HG03097 (cell line): ENCODE results near the gene ARHGDIG.
A peak's percentile ranks its signal among the peaks of the same experiment; 100 is the strongest.
"Not testable (repeated sequence)": the region's sequence is repeated elsewhere in the genome, so short reads cannot be mapped to it uniquely, and the experiment has no call there.

Source experiments
- ATAC-seq: cut with Tn5 transposase; IDR thresholded peaks from one replicate; pipeline ENCODE4 v1.9.1; 2021; ENCODE audit not compliant: unreplicated experiment, low FRiP score

The ARHGDIG gene

DNA sequence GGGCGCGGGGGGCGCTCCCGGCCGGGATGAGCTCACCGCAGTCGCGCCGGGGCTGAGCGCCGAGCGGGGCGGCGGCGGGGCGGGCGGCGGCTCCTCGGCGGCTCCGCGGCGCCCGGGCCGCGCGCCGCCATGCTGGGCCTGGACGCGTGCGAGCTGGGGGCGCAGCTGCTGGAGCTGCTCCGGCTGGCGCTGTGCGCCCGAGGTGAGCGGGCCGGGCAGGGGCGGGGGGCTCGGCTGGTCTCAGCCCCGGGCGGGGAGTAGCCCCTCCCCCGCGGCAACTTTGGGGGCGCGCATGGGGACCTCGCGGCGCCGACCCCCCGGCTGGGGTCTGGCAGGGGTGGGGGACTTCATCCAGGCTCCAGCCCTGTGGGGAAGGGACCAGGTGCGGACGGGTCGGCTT, at the start of gene ARHGDIG:
Gene ARHGDIG, plus strand, starts transcription at position 40 of the 400 bp plus-strand sequence. Its CDS starts 90 bp downstream, at position 130.
- no peak for ATAC-seq

DNA sequence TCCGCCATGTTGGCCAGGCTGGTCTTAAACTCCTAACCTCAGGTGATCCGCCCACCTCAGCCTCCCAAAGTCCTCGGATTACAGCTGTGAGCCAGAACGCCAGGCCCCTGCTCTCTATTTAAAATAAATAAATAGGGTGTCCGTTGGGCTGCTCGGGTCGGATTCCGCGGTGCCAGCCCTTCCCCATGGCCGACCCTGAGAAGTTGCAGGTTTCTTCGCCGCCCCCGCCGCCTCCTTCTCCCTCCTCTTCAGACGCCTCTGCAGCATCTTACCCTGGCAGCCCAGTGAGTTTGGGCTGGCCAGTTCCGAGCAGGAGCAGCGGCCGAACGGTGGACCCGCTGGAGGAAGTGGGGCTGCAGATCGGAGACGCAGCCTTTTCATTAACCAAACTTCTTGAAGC, 49.4 kb upstream of the ARHGDIG start:
- no peak for ATAC-seq

- ATAC-seq, result peak; percentile 84
Measured at GRCh38 chr16:234468-235305, 45.7 kb upstream of the ARHGDIG start, which contains the start of gene FAM234A. Gene FAM234A (plus strand): TSS chr16:234821. CDS start chr16:254414, 19,593 bp downstream.

DNA sequence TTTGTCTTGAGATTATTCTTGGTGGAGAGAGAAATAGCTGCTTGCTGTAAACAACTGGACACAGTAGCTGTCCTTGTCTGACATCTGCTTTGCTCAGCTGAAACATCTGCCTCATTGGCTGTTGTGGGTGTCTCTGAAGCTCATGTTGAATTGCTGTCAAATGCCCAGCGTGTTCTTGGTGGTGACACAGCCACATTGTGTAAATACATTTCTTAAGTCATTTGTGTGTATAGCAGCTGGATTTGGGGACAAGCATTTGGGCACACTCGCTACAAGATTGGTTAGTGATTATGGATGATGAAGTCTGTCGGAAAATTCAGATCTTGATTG, 40.5 kb upstream of the ARHGDIG start:
- no peak for ATAC-seq

DNA sequence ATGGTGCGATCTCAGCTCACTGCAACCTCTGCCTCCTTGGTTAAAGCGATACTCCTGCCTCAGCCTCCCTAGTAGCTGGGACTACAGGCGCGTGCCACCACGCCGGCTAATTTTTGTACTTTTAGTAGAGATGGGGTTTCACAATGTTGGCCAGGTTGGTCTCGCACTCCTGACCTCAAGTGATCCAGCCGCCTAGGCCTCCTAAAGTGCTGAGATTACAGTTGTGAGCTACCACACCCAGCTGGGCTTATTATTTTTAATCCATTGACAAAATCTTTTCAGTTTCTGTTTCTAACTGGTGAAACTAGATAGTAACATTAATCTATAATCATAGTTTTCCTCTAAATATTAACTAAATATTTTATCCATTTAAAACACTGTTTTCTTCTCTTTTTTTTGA, 39.8 kb upstream of the ARHGDIG start:
- ATAC-seq, result no peak

DNA sequence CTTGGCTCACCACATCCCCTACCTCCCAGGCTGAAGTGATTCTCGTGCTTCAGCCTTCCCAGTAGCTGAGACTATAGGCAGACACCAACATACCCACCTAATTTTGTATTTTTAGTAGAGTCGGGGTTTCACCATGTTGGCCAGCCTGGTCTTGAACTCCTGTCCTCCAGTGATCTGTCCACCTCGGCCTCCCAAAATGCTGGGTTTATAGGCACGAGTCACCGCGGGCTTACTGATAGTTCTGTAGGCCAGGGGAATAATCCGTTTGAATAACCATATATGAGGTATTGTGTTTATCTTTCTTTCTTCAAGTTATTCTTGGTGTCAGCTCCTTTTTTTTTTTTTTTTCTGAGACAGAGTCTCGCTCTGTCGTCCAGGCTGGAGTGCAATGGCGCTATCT, 38.1 kb upstream of the ARHGDIG start:
- ATAC-seq, result no peak

GRCh38 chr16:243348-243747, 37.0 kb upstream of the ARHGDIG start:
- ATAC-seq, result no peak

DNA sequence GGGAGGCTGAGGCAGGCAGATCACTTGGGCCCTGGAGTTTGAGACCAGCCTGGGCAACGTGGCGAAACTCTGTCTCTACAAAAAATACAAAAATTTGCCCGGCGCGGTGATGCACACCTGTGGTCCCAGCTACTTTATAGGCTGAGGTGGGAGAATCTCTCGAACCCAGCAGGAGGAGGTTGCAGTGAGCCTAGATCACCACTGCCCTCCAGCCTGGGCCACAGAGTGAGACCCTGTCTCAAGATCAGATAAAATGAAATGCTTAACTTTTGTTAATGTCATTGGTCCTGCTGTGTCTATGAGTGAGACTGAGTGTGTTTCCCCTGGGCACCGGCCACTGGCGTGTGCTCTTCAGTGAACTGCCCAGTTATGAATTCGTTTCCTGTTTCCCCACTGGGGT, 35.3 kb upstream of the ARHGDIG start:
- no peak for ATAC-seq

- ATAC-seq, result no peak
Measured at GRCh38 chr16:247027-247426, 33.4 kb upstream of the ARHGDIG start.

DNA sequence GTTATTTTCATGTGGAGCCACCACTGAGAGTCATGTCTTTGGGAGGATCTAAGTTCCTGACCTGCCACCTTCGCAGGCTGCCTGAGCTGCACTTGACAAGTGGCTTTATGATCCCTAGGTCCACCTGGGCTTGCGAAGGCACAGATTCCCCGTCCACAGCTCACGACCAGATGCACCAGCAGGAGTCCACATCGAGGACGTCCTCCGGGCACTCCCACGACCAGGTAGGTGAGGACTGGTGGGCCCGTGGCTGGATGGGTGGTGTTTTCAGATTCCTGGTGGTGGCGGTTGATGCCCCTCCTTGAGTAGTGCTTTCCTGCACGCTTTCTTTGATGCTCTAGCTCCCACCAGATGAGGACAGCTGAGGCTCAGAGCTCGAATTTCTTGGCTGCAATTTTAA, 31.0 kb upstream of the ARHGDIG start:
- ATAC-seq, result no peak

DNA sequence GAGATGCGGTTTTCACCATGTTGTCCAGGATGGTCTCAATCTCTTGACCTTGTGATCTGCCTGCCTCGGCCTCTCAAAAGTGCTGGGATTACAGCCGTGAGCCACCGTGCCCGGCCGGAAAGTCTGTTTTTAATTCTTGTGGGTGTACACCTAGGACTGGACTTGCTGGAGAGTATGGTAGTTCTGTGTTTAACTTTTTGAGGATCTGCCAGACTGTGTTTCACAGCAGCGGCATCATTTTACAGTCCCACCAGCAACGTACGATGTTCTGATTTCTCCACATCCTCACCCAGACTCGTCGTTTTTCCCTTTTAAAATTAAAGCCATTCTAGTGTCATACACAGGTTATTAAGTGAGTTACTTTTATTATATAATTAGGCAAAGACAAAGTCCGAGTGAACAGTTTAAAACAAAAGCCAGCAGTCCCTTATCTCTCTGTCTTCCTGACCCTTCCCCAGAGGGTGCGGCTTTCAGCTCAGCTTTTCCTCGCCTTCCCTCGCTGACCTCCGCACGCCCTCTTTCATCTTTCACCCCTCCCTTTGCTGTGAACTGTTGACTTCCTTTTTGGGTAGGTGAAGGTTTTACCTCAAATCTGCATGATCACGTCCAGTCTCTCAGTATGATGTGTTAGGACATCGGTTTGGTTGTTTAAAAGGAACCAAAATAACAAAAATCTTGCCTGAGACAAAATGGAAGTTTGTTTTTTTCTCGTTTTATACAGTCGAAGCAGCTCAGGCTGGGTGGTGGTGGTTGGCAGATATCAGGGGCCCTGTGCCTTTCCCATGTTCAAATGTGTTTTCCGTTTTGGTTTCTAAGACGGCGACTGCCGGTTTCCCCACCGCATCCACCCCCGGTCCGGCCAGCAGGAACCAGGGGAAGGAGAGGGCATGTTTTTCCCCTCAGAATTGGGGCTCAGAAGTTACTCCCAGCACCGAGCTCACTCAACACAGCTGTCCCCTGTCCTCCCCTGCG, 27.7 kb upstream of the ARHGDIG start:
- ATAC-seq, result no peak

GRCh38 chr16:253833-254232, 26.6 kb upstream of the ARHGDIG start:
- no peak for ATAC-seq

- ATAC-seq, result no peak
Measured at GRCh38 chr16:254461-254860, 25.9 kb upstream of the ARHGDIG start.

DNA sequence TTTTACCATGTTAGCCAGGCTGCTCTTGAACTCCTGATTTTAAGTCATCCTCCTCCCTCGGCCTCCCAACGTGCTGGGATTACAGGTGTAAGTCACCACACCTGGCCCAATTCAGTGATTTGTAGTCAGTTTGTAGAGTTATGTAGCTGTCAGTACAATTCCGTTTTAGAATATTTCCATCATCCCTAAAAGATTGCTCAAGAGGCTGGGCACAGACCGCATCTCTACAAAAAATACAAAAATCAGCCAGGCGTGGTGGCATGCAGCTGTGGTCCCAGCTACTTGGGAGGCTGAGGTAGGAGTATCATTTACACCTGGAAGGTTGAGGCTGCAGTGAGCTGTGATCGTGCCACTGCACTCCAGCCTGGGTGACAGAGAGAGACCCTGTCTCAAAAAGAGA, 25.2 kb upstream of the ARHGDIG start:
- no peak for ATAC-seq

GRCh38 chr16:258091-258490, 22.3 kb upstream of the ARHGDIG start:
- not testable (repeated sequence) for ATAC-seq

DNA sequence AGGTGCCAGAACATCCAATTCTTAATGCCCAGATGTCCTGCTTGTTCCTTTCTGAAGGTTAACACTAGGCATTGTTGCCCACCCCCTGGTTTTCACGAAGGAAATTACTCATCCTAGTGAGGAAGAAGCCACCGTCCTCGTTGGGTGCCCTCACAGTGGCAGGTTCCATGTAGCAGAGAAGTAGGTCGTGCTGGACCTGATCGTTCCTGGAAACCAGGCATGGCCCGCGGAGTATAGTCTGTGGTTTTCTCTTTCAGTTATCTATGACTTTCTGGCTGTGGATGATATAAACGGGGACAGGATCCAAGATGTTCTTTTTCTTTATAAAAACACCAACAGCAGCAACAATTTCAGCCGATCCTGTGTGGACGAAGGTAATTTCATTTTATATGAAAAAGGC, 21.2 kb upstream of the ARHGDIG start:
- ATAC-seq, result no peak

- no peak for ATAC-seq
Measured at GRCh38 chr16:259814-260253, 20.6 kb upstream of the ARHGDIG start.

- no peak for ATAC-seq
Measured at GRCh38 chr16:260326-260725, 20.1 kb upstream of the ARHGDIG start.

- ATAC-seq, result no peak
Measured at GRCh38 chr16:261031-261691, 19.2 kb upstream of the ARHGDIG start.

DNA sequence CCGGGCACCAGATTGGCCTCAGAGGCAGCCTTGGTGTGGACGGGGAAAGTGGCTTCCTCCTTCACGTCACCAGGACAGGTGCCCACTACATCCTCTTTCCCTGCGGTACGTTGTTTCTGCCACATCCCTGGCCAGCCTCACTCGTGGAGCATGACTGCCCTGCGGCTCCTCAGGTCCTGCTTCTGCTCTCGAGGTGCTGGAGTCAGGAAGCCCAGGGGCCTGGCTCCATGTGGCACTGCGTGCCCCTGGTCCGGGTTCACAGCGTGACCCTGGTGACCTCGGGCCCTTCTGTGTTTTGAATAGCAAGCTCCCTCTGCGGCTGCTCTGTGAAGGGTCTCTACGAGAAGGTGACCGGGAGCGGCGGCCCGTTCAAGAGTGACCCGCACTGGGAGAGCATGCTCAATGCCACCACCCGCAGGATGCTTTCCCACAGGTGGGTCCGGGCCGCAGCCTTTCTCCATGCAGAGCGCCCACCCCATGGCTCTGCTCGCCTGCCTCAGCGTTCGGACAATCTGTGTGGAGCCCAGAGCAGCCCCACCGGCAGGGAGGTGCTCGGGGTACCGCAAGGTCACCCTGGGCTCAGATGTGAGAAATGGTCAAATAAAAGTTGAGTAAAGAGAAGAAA, 18.2 kb upstream of the ARHGDIG start:
- ATAC-seq, result no peak
